Activated CD4-positive, alpha-beta memory T cell treated with anti-CD3 and anti-CD28 coated beads for 36 hours (primary cell): ENCODE data around the gene NPC1L1. TPM values are rescaled to one million over a fixed set of nuclear protein-coding genes. Genes with fewer than 3 reads are reported as not detected.
"Not testable (repeated sequence)": the region's sequence is repeated elsewhere in the genome, so short reads cannot be mapped to it uniquely, and the experiment has no call there.

Source experiments
- CTCF ChIA-PET: fragments of 350-600 bp; sonication (Branson Sonifier 250); formaldehyde crosslinking; loops from one replicate; lab custom pipeline; 2021; ENCODE audit warnings: antibody characterized with exemption, inconsistent platforms; lab: Charles Lee
- POLR2A ChIA-PET: fragments of 350-600 bp; sonication (Branson Sonifier 250); formaldehyde crosslinking; loops from one replicate; lab custom pipeline; 2021; ENCODE audit warnings: antibody characterized with exemption; lab: Charles Lee
- DNase-seq: peaks from one replicate; pipeline ENCODE4 v3.0.0-alpha.2; 2020
- H3K27ac Mint-ChIP-seq: one replicate; pipeline ENCODE4 v1.8.0; 2021; ENCODE audit warnings: mixed read lengths
- H3K27me3 Mint-ChIP-seq: one replicate; pipeline ENCODE4 v1.8.0; 2021; ENCODE audit warnings: mixed read lengths
- H3K36me3 Mint-ChIP-seq: one replicate; pipeline ENCODE4 v1.8.0; 2021; ENCODE audit warnings: mixed read lengths
- H3K4me1 Mint-ChIP-seq: one replicate; pipeline ENCODE4 v1.8.0; 2021; ENCODE audit warnings: low read depth, mixed read lengths
- H3K4me3 Mint-ChIP-seq: one replicate; pipeline ENCODE4 v1.8.0; 2021; ENCODE audit warnings: mild to moderate bottlenecking, mixed read lengths
- H3K9me3 Mint-ChIP-seq: one replicate; pipeline ENCODE4 v1.8.0; 2021; ENCODE audit warnings: mixed read lengths
- intact Hi-C: fragments of 100-400 bp; cut with micrococcal nuclease; formaldehyde crosslinking; loops from one replicate; pipeline ENCODE4 v1.15.1; 2023
- total RNA-seq, 2 experiments: library from RNA; stranded (reverse); gene quantifications; one replicate each; pipeline ENCODE4 v1.2.3, GENCODE V29; 2021

NPC1L1 gene
- total RNA-seq, 2 experiments from 2014 or later = 0.07 TPM; not detected in 1

- no peak for DNase-seq
- Mint-ChIP-seq H3K27ac (no peak overlapping the region), H3K9me3 (no peaks in the 10 kb centered on the region), H3K4me1 (peaks cover 10% of the 10 kb centered on the region), H3K4me3 (no peak overlapping the region), H3K27me3 (no peaks in the 10 kb centered on the region), H3K36me3 (peaks cover under 1% of the 10 kb centered on the region)
- intact Hi-C loops = no loop called here
- ChIA-PET CTCF (no interaction called here), POLR2A (interaction anchor here (1.0 kb wide), 1 partner anchor 336 kb away, joined by 3 read pairs; the partner anchor contains the start of gene H2AZ2)
Measured at GRCh38 chr7:44511863-44512468, 29.2 kb downstream of the NPC1L1 start.

- H3K4me3 Mint-ChIP-seq = no peak overlapping the region
- H3K36me3 Mint-ChIP-seq = peaks cover 2% of the 10 kb centered on the region
- peaks cover 10% of the 10 kb centered on the region for H3K4me1 Mint-ChIP-seq
- no peak overlapping the region for H3K27ac Mint-ChIP-seq
- H3K27me3 Mint-ChIP-seq = no peaks in the 10 kb centered on the region
- no peak for DNase-seq
- H3K9me3 Mint-ChIP-seq = no peaks in the 10 kb centered on the region
- ChIA-PET CTCF (interaction anchor here (0.6 kb wide), 1 partner anchor 12 kb away, joined by 3 read pairs; no protein-coding TSS in a partner anchor), POLR2A (interaction anchor here (1.0 kb wide), 1 partner anchor 337 kb away, joined by 3 read pairs; the partner anchor contains the start of gene H2AZ2)
- intact Hi-C loops = no loop called here
Measured at GRCh38 chr7:44511236-44511635, 29.9 kb downstream of the NPC1L1 start.

GRCh38 chr7:44508328-44509030, 32.7 kb downstream of the NPC1L1 start:
- Mint-ChIP-seq H3K27ac (no peak overlapping the region), H3K36me3 (peaks cover 2% of the 10 kb centered on the region), H3K9me3 (peaks cover 4% of the 10 kb centered on the region), H3K4me1 (peaks cover 10% of the 10 kb centered on the region), H3K4me3 (no peak overlapping the region), H3K27me3 (peaks cover under 1% of the 10 kb centered on the region)
- DNase-seq = peak; percentile 22
- intact Hi-C loops = no loop called here
- POLR2A ChIA-PET = no interaction called here
- CTCF ChIA-PET = interaction anchor here (0.6 to 1.4 kb wide), 2 partner anchors 26 to 350 kb away, joined by 3 to 5 read pairs; no protein-coding TSS in a partner anchor

GRCh38 chr7:44506592-44507288, 34.4 kb downstream of the NPC1L1 start:
- H3K4me3 Mint-ChIP-seq, H3K27me3 Mint-ChIP-seq, POLR2A ChIA-PET, H3K27ac Mint-ChIP-seq, DNase-seq, H3K9me3 Mint-ChIP-seq, H3K36me3 Mint-ChIP-seq, CTCF ChIA-PET, intact Hi-C loops: not testable (repeated sequence)
- peaks cover 10% of the 10 kb centered on the region for H3K4me1 Mint-ChIP-seq

GRCh38 chr7:44505595-44505994, 35.5 kb downstream of the NPC1L1 start:
- Mint-ChIP-seq H3K4me1 (peaks cover 10% of the 10 kb centered on the region), H3K36me3 (peaks cover 2% of the 10 kb centered on the region), H3K4me3 (no peak overlapping the region), H3K27ac (no peak overlapping the region), H3K27me3 (peaks cover 2% of the 10 kb centered on the region), H3K9me3 (peaks cover 4% of the 10 kb centered on the region)
- DNase-seq = peak; percentile 27
- POLR2A ChIA-PET = no interaction called here
- intact Hi-C loops = no loop called here
- CTCF ChIA-PET = interaction anchor here (1.0 kb wide), 1 partner anchor 60 kb away, joined by 4 read pairs; no protein-coding TSS in a partner anchor

- H3K36me3 Mint-ChIP-seq = no peaks in the 10 kb centered on the region
- intact Hi-C loops = no loop called here
- H3K27ac Mint-ChIP-seq = no peak overlapping the region
- ChIA-PET CTCF (interaction anchor here (0.9 kb wide), 1 partner anchor 67 kb away, joined by 3 read pairs; no protein-coding TSS in a partner anchor), POLR2A (no interaction called here)
- no peak overlapping the region for H3K4me3 Mint-ChIP-seq
- H3K27me3 Mint-ChIP-seq = peaks cover under 1% of the 10 kb centered on the region
- no peaks in the 10 kb centered on the region for H3K4me1 Mint-ChIP-seq
- DNase-seq = no peak
- no peaks in the 10 kb centered on the region for H3K9me3 Mint-ChIP-seq
Measured at GRCh38 chr7:44498230-44498954, 42.7 kb downstream of the NPC1L1 start.

- DNase-seq = no peak
- no peak overlapping the region for H3K27ac Mint-ChIP-seq
- H3K27me3 Mint-ChIP-seq = no peaks in the 10 kb centered on the region
- intact Hi-C loops = no loop called here
- no peaks in the 10 kb centered on the region for H3K9me3 Mint-ChIP-seq
- H3K4me3 Mint-ChIP-seq = no peak overlapping the region
- H3K36me3 Mint-ChIP-seq = no peaks in the 10 kb centered on the region
- no peaks in the 10 kb centered on the region for H3K4me1 Mint-ChIP-seq
- POLR2A ChIA-PET = no interaction called here
- CTCF ChIA-PET = interaction anchor here (0.9 kb wide), 1 partner anchor 68 kb away, joined by 4 read pairs; no protein-coding TSS in a partner anchor
Measured at GRCh38 chr7:44497155-44498027, 43.7 kb downstream of the NPC1L1 start.

- ChIA-PET CTCF (no interaction called here), POLR2A (no interaction called here)
- Mint-ChIP-seq H3K9me3 (no peaks in the 10 kb centered on the region), H3K27me3 (no peaks in the 10 kb centered on the region), H3K36me3 (no peaks in the 10 kb centered on the region), H3K4me3 (no peak overlapping the region), H3K4me1 (peaks cover under 1% of the 10 kb centered on the region), H3K27ac (no peak overlapping the region)
- no peak for DNase-seq
- intact Hi-C loops = no loop called here
Measured at GRCh38 chr7:44496385-44496784, 44.7 kb downstream of the NPC1L1 start.

GRCh38 chr7:44494960-44495359, 46.2 kb downstream of the NPC1L1 start:
- Mint-ChIP-seq H3K9me3 (no peaks in the 10 kb centered on the region), H3K27me3 (no peaks in the 10 kb centered on the region), H3K4me3 (no peak overlapping the region), H3K27ac (no peak overlapping the region), H3K36me3 (no peaks in the 10 kb centered on the region), H3K4me1 (peaks cover 8% of the 10 kb centered on the region)
- ChIA-PET POLR2A (no interaction called here), CTCF (interaction anchor here (0.6 kb wide), 1 partner anchor 60 kb away, joined by 3 read pairs; no protein-coding TSS in a partner anchor)
- intact Hi-C loops = loop anchor here (5.0 kb wide), 2 partner anchors 302 to 352 kb away; partner anchors contain the start of genes H2AZ2 and PPIA
- DNase-seq = no peak

- Mint-ChIP-seq H3K9me3 (no peaks in the 10 kb centered on the region), H3K27ac (peak overlapping the region; percentile 96), H3K36me3 (peaks cover 7% of the 10 kb centered on the region), H3K27me3 (no peaks in the 10 kb centered on the region), H3K4me1 (peaks cover 34% of the 10 kb centered on the region), H3K4me3 (peak overlapping the region; percentile 87)
- DNase-seq = no peak
- CTCF ChIA-PET = interaction anchor here (1.1 to 5.0 kb wide), 6 partner anchors 25 to 290 kb away, joined by 5 to 32 read pairs (median 14); partner anchors contain the start of gene YKT6
- POLR2A ChIA-PET = interaction anchor here (0.8 to 2.6 kb wide), 5 partner anchors 29 to 620 kb away, joined by 3 to 10 read pairs (median 4); partner anchors contain the start of gene TBRG4
- intact Hi-C loops = loop anchor here (2.0 to 5.0 kb wide), 3 partner anchors 232 to 356 kb away; partner anchors contain the start of genes H2AZ2 and PPIA
Measured at GRCh38 chr7:44491229-44491628, 49.9 kb downstream of the NPC1L1 start.
